ENCODE measurements around the gene RNU4-1.
"Not testable (repeated sequence)": the region's sequence is repeated elsewhere in the genome, so short reads cannot be mapped to it uniquely, and the experiment has no call there.

Gene RNU4-1

GRCh38 chr12:120247621-120248030 lies 45.4 kb downstream of the RNU4-1 start:
- H3K4me3 ChIP-seq (ENCODE audit: low read depth, low read length): no peak overlapping the region
- H3K4me1 ChIP-seq (ENCODE audit: control insufficient read depth, insufficient read depth, low read length): no peaks in the 10 kb centered on the region

GRCh38 chr12:120247183-120247582 lies 45.9 kb downstream of the RNU4-1 start:
- TF ChIP-seq ZNF423 (tag by site-specific recombination; IDR thresholded peaks at IDR 0.05) (no peak), ZNF510 (tag by site-specific recombination; IDR thresholded peaks at IDR 0.05; ENCODE audit: insufficient replicate concordance) (no peak), ZNF10 (tag by site-specific recombination; IDR thresholded peaks at IDR 0.05) (no peak), ZNF610 (tag by site-specific recombination; IDR thresholded peaks at IDR 0.05; ENCODE audit: borderline replicate concordance) (no peak), BCL11A (tag by site-specific recombination; IDR thresholded peaks at IDR 0.05; ENCODE audit: low read depth) (no peak), ZNF366 (tag by site-specific recombination; conservative IDR thresholded peaks at IDR 0.05) (no peak), REST (tag by site-specific recombination; IDR thresholded peaks at IDR 0.05) (no peak), GLIS1 (tag by site-specific recombination; IDR thresholded peaks at IDR 0.05) (no peak), KLF1 (tag by site-specific recombination; IDR thresholded peaks at IDR 0.05) (no peak), FEZF1 (tag by site-specific recombination; IDR thresholded peaks at IDR 0.05) (no peak), ZNF311 (tag by site-specific recombination; IDR thresholded peaks at IDR 0.05; ENCODE audit: borderline replicate concordance) (no peak), ZNF707 (tag by site-specific recombination; IDR thresholded peaks at IDR 0.05) (no peak)
- no peaks in the 10 kb centered on the region for H3K9me3 ChIP-seq (ENCODE audit: control insufficient read depth, insufficient read depth, low read depth, low read length)
- ChIA-PET CTCF (interaction anchor here (1.5 to 5.0 kb wide), 3 partner anchors 12 to 18 kb away, joined by 11 to 41 read pairs (median 18); no protein-coding TSS in a partner anchor), POLR2A (interaction anchor here (0.7 to 1.9 kb wide), 4 partner anchors 12 to 46 kb away, joined by 3 to 11 read pairs (median 4); partner anchors contain the start of gene RPLP0)
- no peak overlapping the region for H3K4me3 ChIP-seq (ENCODE audit: low read depth, low read length)
- H3K36me3 ChIP-seq (ENCODE audit: control insufficient read depth in 2 of 2, insufficient read depth in 1 of 2, low read length in 2 of 2): no peaks in the 10 kb centered on the region
- H3K4me1 ChIP-seq (ENCODE audit: control insufficient read depth, insufficient read depth, low read length): no peaks in the 10 kb centered on the region
- H3K27ac ChIP-seq (ENCODE audit: extremely low read depth, low read depth, low read length): no peak overlapping the region

More at GRCh38 chr12:120247621-120248030, 45.4 kb downstream of the RNU4-1 start:
- Histone ChIP-seq H3K9me3 (ENCODE audit: control insufficient read depth, insufficient read depth, low read depth, low read length) (no peaks in the 10 kb centered on the region), H3K36me3 (ENCODE audit: control insufficient read depth in 2 of 2, insufficient read depth in 1 of 2, low read length in 2 of 2) (no peaks in the 10 kb centered on the region), H3K27ac (ENCODE audit: extremely low read depth, low read depth, low read length) (no peak overlapping the region)
- ChIA-PET POLR2A (interaction anchor here (0.7 to 2.1 kb wide), 5 partner anchors 12 to 47 kb away, joined by 3 to 11 read pairs (median 6); partner anchors contain the start of genes RNU4-2 and RPLP0), CTCF (interaction anchor here (0.7 to 5.0 kb wide), 6 partner anchors 10 to 19 kb away, joined by 3 to 41 read pairs (median 9); partner anchors contain the start of gene PXN)
- TF ChIP-seq PRDM1 (tag by site-specific recombination; IDR thresholded peaks at IDR 0.05) (peak; percentile 23; the same call in 1 of the 2 replicates), ZFP3 (tag by site-specific recombination; IDR thresholded peaks at IDR 0.05; ENCODE audit: low read depth) (no peak)

GRCh38 chr12:120246705-120247104 lies 46.3 kb downstream of the RNU4-1 start:
- not testable (repeated sequence) for H3K4me1 ChIP-seq (ENCODE audit: control insufficient read depth, insufficient read depth, low read length)
- CTCF ChIA-PET: interaction anchor here (1.7 to 5.0 kb wide), 3 partner anchors 11 to 18 kb away, joined by 18 to 41 read pairs (median 25); no protein-coding TSS in a partner anchor

More at GRCh38 chr12:120246705-120247104, 46.3 kb downstream of the RNU4-1 start:
- POLR2A ChIA-PET: interaction anchor here (0.7 to 1.9 kb wide), 3 partner anchors 11 to 148 kb away, joined by 4 to 11 read pairs (median 6); partner anchors contain the start of gene RPLP0
- peak; percentile 66 for TF ChIP-seq ZNF362 (tag by site-specific recombination; IDR thresholded peaks at IDR 0.05)
- not testable (repeated sequence) for H3K27ac ChIP-seq (ENCODE audit: extremely low read depth, low read depth, low read length); H3K4me3 ChIP-seq (ENCODE audit: low read depth, low read length); H3K36me3 ChIP-seq (ENCODE audit: control insufficient read depth in 2 of 2, insufficient read depth in 1 of 2, low read length in 2 of 2); H3K9me3 ChIP-seq (ENCODE audit: control insufficient read depth, insufficient read depth, low read depth, low read length)
